NCI-H146 treated with DMSO at 0.1 percent for 48 hours (cell line): ENCODE measurements around the gene ARAP1.

ENCODE experiments used
- DNase-seq: peaks from one replicate; lab custom pipeline; 2025; ENCODE audit not compliant: unreplicated experiment; lab: John Stamatoyannopoulos, UW

The ARAP1 gene

GRCh38 chr11:72780296-72781062 lies 28.3 kb upstream of the ARAP1 start:
- no peak for DNase-seq

- no peak for DNase-seq
Measured at GRCh38 chr11:72779495-72780128, 27.4 kb upstream of the ARAP1 start.

- DNase-seq = no peak
Measured at GRCh38 chr11:72778535-72779494, 26.6 kb upstream of the ARAP1 start.

GRCh38 chr11:72777755-72778278 lies 25.6 kb upstream of the ARAP1 start:
- DNase-seq = no peak

- no peak for DNase-seq
Measured at GRCh38 chr11:72776844-72777754, 24.9 kb upstream of the ARAP1 start.

- DNase-seq = no peak
Measured at GRCh38 chr11:72776117-72776843, 24.1 kb upstream of the ARAP1 start.

- no peak for DNase-seq
Measured at GRCh38 chr11:72775288-72776110, 23.3 kb upstream of the ARAP1 start.

- no peak for DNase-seq
Measured at GRCh38 chr11:72774499-72774898, 22.3 kb upstream of the ARAP1 start.

- no peak for DNase-seq
Measured at GRCh38 chr11:72773696-72774095, 21.5 kb upstream of the ARAP1 start.

- no peak for DNase-seq
Measured at GRCh38 chr11:72773291-72773690, 21.1 kb upstream of the ARAP1 start.

GRCh38 chr11:72772059-72772458 lies 19.9 kb upstream of the ARAP1 start:
- DNase-seq = no peak

- no peak for DNase-seq
Measured at GRCh38 chr11:72771507-72771906, 19.3 kb upstream of the ARAP1 start.

GRCh38 chr11:72770799-72771198 lies 18.6 kb upstream of the ARAP1 start:
- no peak for DNase-seq

GRCh38 chr11:72769680-72770079 lies 17.5 kb upstream of the ARAP1 start:
- no peak for DNase-seq

- DNase-seq = no peak
Measured at GRCh38 chr11:72768581-72768980, 16.4 kb upstream of the ARAP1 start.

- DNase-seq = no peak
Measured at GRCh38 chr11:72767203-72768062, 15.2 kb upstream of the ARAP1 start.

- no peak for DNase-seq
Measured at GRCh38 chr11:72766152-72766902, 14.1 kb upstream of the ARAP1 start.
